ENCODE data around the gene INTS1.

INTS1 gene

GRCh38 chr7:1484569-1484968 is 19.6 kb downstream of the INTS1 start:
- no peak for DNase-seq

GRCh38 chr7:1483536-1484505 is 20.4 kb downstream of the INTS1 start:
- DNase-seq, result no peak

- no peak for DNase-seq
Observed at GRCh38 chr7:1483079-1483478, 21.1 kb downstream of the INTS1 start.

GRCh38 chr7:1481300-1481699 is 22.9 kb downstream of the INTS1 start:
- no peak for DNase-seq

GRCh38 chr7:1480670-1481069 is 23.5 kb downstream of the INTS1 start:
- DNase-seq, result no peak

DNA sequence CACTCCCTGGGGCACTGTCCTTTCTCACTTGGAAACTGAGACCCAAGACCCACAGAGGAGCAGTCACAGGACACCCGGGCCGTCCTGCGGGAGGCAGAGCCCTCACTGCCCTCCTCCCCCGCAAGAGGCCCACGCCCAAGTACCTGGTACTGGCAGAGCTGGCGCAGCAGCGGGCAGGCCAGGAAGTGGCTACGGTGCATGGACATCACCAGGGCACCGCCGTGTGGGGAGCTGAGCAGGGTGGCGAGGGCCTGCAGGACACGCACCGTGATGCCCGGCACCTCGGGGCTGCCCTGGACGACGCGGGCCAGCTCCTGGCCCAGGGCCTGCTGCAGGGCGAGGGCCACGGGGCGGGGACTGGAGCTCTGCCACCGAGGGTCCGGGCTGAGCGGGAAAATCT is 24.9 kb downstream of the INTS1 start:
- no peak for DNase-seq

- no peak for DNase-seq
Observed at GRCh38 chr7:1478480-1478879, 25.7 kb downstream of the INTS1 start.

DNA sequence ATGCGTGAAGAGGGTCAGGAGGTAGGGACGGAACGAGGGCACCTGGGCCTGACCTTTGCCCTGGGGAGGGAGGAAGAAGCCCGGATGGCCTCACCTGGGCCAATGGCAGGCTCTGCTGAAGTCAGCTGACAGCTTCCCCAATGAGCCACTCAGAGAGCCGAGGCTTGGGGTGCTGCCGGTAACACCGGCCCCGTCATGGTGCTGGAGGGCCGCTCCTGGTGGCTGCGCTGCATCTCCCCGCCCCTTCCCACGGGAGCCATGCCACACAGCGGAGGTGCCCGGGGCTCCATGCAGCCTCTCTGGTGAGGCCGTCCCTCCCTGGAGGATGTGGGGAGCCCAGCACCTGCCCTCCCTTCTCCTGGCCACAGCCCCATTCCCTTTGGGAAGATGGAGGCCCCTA is 27.3 kb downstream of the INTS1 start:
- DNase-seq, result no peak

GRCh38 chr7:1475991-1476390 is 28.2 kb downstream of the INTS1 start:
- no peak for DNase-seq

GRCh38 chr7:1475393-1475792 is 28.8 kb downstream of the INTS1 start:
- no peak for DNase-seq

GRCh38 chr7:1474736-1475135 is 29.5 kb downstream of the INTS1 start:
- no peak for DNase-seq

DNA sequence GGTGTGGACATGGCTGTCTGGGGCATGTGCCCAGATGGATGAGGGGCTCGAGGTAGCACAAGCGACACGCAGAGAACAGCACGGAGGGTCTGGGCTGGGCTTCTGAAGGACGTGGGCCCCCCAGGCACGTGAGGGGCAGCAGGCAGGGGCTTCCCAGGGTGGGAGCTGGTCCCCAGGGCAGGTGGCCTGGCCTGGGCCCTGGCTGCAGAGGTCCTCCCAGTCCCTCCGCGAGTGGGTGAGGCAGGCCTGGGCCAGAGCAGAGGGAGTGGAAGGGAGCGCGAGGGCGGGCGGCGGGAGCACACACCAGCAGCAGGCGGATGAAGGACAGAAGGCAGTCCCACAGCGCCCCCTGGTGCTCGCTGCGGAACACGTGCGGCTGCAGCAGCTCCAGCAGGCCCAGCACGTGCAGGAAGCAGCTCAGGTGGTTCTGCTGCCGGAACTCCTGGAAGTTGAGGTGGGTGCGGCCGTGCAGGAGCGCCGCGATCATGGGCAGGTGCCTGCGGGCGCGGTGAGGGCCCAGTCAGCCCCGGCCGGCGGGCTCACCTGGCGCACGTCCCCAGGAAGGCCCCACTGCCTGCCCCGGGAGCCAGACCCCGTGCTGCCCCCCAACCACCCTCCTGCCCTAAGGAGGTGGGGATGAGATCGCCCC is 30.2 kb downstream of the INTS1 start:
- peak; percentile 80 for DNase-seq

DNA sequence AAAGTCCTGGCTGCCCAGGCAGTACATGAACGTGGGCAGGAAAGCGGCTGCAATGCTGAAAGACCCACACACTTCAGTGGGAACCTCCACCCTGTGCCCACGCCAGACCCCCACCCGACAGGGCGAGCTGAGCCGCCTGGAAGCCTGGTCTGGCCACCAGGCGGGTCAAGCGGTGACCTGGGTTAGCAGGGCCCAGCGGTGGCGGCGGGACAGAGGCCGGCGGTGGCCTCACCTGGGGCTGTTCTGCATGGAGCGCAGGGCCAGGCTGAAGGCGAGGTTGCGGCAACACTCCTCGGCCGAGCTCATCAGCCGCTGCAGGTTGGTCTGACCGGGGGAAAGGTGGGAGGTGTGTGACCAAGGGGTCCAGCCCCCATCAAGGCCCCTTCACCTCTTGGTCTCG is 33.3 kb downstream of the INTS1 start:
- DNase-seq, result no peak

- no peak for DNase-seq
Observed at GRCh38 chr7:1468643-1469298, 35.4 kb downstream of the INTS1 start.

GRCh38 chr7:1468203-1468602 is 36.0 kb downstream of the INTS1 start:
- DNase-seq, result no peak

GRCh38 chr7:1466524-1467271 is 37.5 kb downstream of the INTS1 start:
- DNase-seq, result peak; percentile 24

- no peak for DNase-seq
Observed at GRCh38 chr7:1464694-1465093, 39.5 kb downstream of the INTS1 start.

GRCh38 chr7:1463676-1464223 is 40.4 kb downstream of the INTS1 start:
- DNase-seq, result no peak

DNA sequence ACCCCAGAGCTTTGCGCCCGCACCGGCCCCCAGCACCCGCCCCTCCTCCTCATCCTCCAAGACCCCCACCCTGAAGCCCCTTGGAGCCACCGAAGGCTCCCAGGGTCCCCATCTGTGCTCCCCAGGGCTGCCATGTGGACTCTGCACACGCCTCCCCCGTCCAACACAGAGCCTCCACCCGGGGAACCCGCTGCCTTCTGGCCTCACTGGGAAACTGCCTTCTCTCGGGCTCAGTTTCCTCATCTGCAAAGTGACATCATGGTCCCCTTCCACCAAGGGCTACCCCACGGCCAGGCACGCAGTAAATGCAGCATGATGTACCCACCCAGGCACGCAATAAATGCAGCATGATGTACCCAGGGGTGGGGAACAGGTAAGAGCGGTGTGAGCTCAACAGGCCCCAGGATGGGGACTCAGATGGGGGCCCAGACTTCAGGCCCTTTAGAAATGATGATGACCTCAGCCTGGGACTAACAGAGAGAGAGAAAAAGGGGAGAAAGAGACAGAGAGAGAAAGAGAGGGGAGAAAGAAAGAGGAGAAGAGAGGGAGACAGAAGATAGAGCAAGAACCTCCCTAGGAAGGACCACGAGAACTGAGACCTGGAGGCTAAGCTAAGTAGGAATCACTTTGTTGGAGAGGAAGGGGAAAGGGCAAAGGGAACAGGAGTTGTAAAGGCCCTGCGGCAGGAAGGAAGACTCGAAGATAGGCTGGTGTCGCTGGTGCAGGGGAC is 42.4 kb downstream of the INTS1 start:
- no peak for DNase-seq

DNA sequence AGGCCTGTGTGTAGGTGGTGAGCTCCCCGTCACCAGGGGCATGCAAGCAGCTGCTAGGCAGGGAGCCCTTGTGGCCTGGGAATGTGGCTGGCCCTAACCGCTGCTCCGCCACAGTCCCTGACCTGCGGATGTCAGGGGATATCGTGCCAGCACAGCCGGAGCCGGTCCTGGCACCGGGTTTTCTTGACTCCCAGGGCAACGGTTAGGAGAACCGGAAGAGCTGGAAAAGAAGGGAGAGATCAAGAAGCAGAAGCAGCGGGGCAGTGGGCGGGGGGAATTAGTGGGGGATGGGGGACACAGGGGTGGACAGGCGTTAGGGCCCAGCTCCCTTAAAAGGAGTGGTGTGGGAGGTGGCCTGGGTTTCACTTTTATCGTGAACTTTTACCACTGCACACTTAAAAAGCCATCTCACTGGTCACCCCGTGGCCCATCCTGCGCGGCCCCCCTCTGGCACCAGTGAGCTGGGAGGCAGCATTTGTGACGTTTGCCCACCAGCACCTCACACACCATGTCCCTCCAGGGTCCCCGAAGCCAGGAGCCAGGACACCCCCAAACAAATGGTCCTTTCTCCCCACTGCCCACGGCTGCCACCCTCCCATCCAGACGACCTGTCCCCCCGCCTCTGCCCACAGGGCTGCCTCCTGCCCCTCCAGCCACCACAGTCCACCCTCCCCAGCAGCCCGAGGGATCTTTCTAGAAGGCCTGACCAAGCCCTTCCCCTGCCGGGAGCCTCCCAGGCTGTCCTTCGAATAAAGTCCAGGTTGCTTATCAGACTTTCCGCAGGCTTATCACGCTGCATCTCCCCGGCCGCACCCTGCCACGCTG is 43.2 kb downstream of the INTS1 start:
- DNase-seq, result no peak
